Measurements from ENCODE around the gene RPL23. TPM values are rescaled to one million over a fixed set of nuclear protein-coding genes. Genes with fewer than 3 reads are reported as not detected.

Gene RPL23
- polyA plus RNA-seq (2011; rRNA removed) (1,440 and 2,342 TPM in 2 replicates), polyA minus RNA-seq (2011; rRNA and poly(A)+ RNA removed) (176 and 213 TPM in 2 replicates)

DNA sequence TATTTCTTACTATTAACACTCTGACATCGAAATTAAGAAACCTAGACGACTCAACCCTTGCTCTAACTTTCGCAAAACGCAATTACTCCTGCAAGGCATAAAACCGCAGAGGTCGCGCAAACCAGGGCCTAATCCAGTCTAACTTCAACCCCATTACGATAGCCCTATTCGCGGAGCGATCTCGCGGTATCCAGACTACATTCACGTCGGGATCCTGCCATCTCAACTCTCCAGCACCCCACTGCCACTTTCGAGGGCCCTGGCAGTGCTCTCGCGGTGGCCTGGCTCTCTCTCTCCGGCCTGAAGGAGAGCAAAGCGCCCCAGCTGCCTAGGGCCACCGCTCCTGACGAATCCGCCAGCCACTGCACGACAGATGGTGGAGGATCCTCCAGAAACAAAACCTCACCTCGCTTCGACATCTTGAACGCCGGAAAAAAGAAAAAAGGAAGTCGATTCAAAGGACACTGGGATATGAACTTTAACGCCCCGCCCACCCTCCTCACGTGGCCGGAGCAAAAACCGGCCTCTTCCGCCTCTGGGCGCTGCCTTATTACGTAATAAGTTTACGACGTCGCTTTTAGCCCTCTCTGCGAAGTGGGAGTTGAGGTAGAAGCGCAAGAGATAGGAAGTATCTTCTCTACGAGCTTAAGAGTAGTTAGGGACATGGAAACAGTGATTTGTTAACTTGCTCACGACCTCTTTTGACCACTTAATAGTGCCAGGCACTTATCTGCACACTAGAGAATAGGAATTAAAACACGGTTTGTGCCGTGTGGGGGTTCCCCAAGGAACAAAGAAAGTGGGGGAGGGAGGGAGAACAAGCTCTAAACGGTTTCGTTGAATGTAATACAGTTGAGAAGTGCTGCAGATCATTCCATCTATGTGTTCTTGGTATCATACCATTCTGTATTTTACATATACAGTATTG is at the start of gene RPL23:
Gene RPL23, minus strand, starts transcription at position 430 of the 928 bp plus-strand sequence. Its CDS starts 11 bp downstream, at position 419.
- H3K4me3 ChIP-seq (ENCODE audit: low read depth, low read length) = peak within 1 kb of the TSS; percentile 61
- H3K36me3 ChIP-seq (ENCODE audit: control insufficient read depth, insufficient read depth, low read length) = peaks cover 6% of the 10 kb centered on the region
- CTCF ChIA-PET = interaction anchor here (0.6 to 1.5 kb wide), 3 partner anchors 16 to 123 kb away, joined by 3 to 4 read pairs (median 3); partner anchors contain the start of gene LASP1
- H3K27me3 ChIP-seq (ENCODE audit: control insufficient read depth, insufficient read depth, low read length) = no peaks in the 10 kb centered on the region
- TF ChIP-seq, protein P1, sequence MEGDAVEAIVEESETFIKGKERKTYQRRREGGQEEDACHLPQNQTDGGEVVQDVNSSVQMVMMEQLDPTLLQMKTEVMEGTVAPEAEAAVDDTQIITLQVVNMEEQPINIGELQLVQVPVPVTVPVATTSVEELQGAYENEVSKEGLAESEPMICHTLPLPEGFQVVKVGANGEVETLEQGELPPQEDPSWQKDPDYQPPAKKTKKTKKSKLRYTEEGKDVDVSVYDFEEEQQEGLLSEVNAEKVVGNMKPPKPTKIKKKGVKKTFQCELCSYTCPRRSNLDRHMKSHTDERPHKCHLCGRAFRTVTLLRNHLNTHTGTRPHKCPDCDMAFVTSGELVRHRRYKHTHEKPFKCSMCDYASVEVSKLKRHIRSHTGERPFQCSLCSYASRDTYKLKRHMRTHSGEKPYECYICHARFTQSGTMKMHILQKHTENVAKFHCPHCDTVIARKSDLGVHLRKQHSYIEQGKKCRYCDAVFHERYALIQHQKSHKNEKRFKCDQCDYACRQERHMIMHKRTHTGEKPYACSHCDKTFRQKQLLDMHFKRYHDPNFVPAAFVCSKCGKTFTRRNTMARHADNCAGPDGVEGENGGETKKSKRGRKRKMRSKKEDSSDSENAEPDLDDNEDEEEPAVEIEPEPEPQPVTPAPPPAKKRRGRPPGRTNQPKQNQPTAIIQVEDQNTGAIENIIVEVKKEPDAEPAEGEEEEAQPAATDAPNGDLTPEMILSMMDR (IDR thresholded peaks at IDR 0.05; ENCODE audit: insufficient read depth, low read depth, low read length) = no peak
- peak; percentile 88 for DNase-seq (ENCODE audit: low read depth)
- POLR2A ChIA-PET = interaction anchor here (0.5 to 1.2 kb wide), 7 partner anchors 10 to 1054 kb away, joined by 3 to 19 read pairs (median 4); no protein-coding TSS in a partner anchor

DNA sequence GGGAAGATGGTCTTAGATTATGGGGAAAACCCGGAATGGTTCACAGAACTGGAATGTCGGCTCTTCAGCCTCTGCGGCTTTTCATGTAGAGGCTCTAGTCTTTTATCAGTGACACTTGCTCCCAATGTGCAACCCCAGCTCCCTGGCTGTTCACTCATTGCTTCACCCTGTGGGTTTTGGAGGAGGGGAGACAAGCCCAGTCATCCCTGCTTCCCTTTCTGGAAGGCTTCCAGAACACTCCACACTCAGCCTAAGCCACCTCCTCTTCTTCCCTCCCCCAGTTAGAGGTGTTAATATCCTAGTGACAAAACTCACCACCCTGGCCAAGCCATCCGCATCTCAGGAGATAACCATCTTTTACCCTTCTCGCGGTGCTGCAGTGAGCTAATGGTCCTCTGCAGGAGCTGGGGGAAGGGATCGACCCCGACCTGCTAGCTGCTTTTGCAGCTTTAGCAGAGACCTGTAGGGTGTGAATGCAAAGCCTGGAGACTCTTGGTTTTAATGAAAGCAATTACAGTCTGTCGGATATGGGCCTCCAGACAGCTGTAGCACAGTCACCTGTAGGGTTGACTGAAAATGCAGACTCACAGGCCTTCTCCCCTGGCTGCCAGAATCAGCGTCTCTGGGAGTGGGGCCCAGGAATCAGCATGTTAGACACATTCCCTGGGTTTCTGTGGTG is 47.6 kb upstream of the RPL23 start:
- peak; percentile 75 for DNase-seq (ENCODE audit: low read depth)
- ChIA-PET POLR2A (interaction anchor here (0.7 kb wide), 1 partner anchor 10 kb away, joined by 4 read pairs; no protein-coding TSS in a partner anchor), CTCF (interaction anchor here (0.8 to 2.6 kb wide), 5 partner anchors 14 to 252 kb away, joined by 3 to 12 read pairs (median 4); partner anchors contain the start of gene LASP1NB)
- H3K27me3 ChIP-seq (ENCODE audit: control insufficient read depth, insufficient read depth, low read length) = no peaks in the 10 kb centered on the region
- TF ChIP-seq, protein P1 (IDR thresholded peaks at IDR 0.05; ENCODE audit: insufficient read depth, low read depth, low read length) = no peak
- H3K36me3 ChIP-seq (ENCODE audit: control insufficient read depth, insufficient read depth, low read length) = peaks cover 42% of the 10 kb centered on the region
- no peak overlapping the region for H3K4me3 ChIP-seq (ENCODE audit: low read depth, low read length)

DNA sequence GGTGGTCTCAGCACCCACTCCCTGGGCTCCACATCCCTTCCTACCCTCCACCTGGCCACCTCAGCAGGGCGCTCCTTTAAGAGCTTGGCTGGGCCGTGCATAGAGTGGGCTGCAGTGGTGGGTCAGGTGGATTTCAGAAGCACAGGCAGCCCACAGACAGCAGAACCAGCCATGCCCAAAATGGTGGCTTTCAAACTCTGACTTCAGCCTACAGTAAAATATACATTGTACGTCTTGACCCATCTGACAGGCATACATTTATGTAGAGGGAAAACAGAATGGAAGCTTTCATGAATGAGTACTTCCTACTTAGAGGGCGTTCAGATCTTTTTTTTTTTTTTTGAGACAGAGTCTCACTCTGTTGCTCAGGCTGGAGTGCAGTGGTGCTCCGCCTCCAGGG is 45.9 kb upstream of the RPL23 start:
- H3K36me3 ChIP-seq (ENCODE audit: control insufficient read depth, insufficient read depth, low read length) = peaks cover 46% of the 10 kb centered on the region
- DNase-seq (ENCODE audit: low read depth) = no peak
- no peaks in the 10 kb centered on the region for H3K27me3 ChIP-seq (ENCODE audit: control insufficient read depth, insufficient read depth, low read length)
- CTCF ChIA-PET = no interaction called here
- POLR2A ChIA-PET = interaction anchor here (0.5 kb wide), 1 partner anchor 54 kb away, joined by 3 read pairs; no protein-coding TSS in a partner anchor
- TF ChIP-seq, protein P1 (IDR thresholded peaks at IDR 0.05; ENCODE audit: insufficient read depth, low read depth, low read length) = no peak
- no peak overlapping the region for H3K4me3 ChIP-seq (ENCODE audit: low read depth, low read length)

DNA sequence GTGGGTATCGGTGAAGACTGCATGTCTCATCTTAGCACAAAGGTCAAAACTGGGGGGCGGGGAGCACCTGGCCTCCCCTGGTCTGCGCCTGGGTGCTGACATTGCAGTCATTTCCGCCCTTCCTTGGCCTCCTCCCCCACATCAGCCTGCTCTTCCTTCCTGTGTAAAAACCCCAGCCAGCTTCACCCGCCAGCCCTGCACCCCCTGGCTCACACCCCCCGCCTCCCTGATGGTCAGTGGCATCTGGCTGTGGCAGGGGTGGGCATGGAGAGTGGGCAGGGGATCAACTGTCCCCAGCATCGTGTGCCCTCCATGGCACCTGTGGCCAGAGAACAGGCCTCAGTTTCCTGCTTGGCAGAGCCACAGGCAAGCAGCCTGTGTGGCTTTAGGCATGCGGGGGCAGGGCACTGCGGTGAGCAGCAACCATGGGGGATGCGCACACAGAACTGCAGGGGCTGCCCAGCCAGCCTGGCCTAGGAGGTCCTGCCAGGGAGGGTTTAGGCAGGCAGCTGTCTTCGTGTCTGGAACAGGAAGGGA is 45.4 kb upstream of the RPL23 start:
- Histone ChIP-seq H3K4me3 (ENCODE audit: low read depth, low read length) (no peak overlapping the region), H3K27me3 (ENCODE audit: control insufficient read depth, insufficient read depth, low read length) (no peaks in the 10 kb centered on the region), H3K36me3 (ENCODE audit: control insufficient read depth, insufficient read depth, low read length) (peaks cover 51% of the 10 kb centered on the region)
- ChIA-PET CTCF (no interaction called here), POLR2A (no interaction called here)
- TF ChIP-seq, protein P1 (IDR thresholded peaks at IDR 0.05; ENCODE audit: insufficient read depth, low read depth, low read length) = no peak
- DNase-seq (ENCODE audit: low read depth) = no peak
